GM10266 (cell line): ENCODE data around the gene ATP10B.

Source experiments
- DNase-seq: peaks from one replicate; pipeline ENCODE4 v3.0.0; 2012; ENCODE audit errors: extremely low spot score
- CTCF ChIP-seq: IDR thresholded peaks from 2 replicates; pipeline ENCODE4 v1.5.1; 2012; ENCODE audit warnings: mild to moderate bottlenecking, low read depth; ENCODE audit not compliant: control insufficient read depth, insufficient read depth; ENCODE audit errors: missing control alignments

The ATP10B gene

DNA sequence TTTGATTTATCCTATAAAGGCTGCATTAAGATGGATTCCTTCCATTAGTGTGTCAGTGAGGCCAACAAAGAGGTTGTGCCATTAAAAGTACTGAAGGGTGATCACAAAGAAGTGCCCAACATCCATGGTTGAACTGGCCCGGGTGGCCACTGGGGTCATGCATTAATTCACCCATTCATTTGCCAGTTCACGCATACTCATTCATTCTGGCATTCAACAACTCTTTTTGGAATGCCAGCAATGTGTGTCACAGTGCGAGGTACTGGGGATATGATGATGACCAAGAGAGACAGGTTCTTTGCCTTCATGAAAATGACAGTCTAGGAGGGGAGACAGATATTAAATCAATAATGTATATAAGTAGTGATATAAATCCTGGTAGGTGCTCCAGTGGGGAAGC, 337.1 kb downstream of the ATP10B start:
- no peak for DNase-seq
- TF ChIP-seq CTCF = no peak

GRCh38 chr5:160514191-160514590, 337.8 kb downstream of the ATP10B start:
- DNase-seq = no peak
- no peak for TF ChIP-seq CTCF

GRCh38 chr5:160513485-160513884, 338.5 kb downstream of the ATP10B start:
- TF ChIP-seq CTCF = no peak
- DNase-seq = no peak
